Keratinocyte (primary cell): Measurements from ENCODE around the gene UCN2. TPM values are rescaled to one million over a fixed set of nuclear protein-coding genes. Genes with fewer than 3 reads are reported as not detected.

Experiments
- DNase-seq: peaks from one replicate; pipeline ENCODE4 v3.0.0-alpha.2; 2011; ENCODE audit warnings: low read depth, missing footprints, low spot score
- FAIRE-seq: peaks from 2 replicates; lab custom pipeline; 2011; peaks lifted over from hg19 to GRCh38; lab: Jason Lieb, UNC
- H2AFZ ChIP-seq: 2 replicates; pipeline ENCODE4 v1.6.0; 2012; ENCODE audit warnings: low read length, control low read depth, inconsistent platforms; ENCODE audit not compliant: control insufficient read depth
- H3K27ac ChIP-seq: 2 replicates; pipeline ENCODE4 v1.5.1; 2011; ENCODE audit warnings: low read length; ENCODE audit not compliant: control insufficient read depth, insufficient read depth
- H3K27me3 ChIP-seq: 3 replicates; pipeline ENCODE4 v1.6.0; 2011; ENCODE audit warnings: low read length; ENCODE audit not compliant: control insufficient read depth, insufficient read depth; ENCODE audit errors: extremely low read depth
- H3K36me3 ChIP-seq, 2 experiments: 2 replicates in 1 of 2; 3 replicates in 1 of 2; pipeline ENCODE4 v1.5.1; 2011; ENCODE audit warnings: low read length in 2 of 2, mild to moderate bottlenecking in 1 of 2; ENCODE audit not compliant: control insufficient read depth in 2 of 2, insufficient read depth in 2 of 2; ENCODE audit errors: extremely low read depth in 1 of 2
- H3K4me1 ChIP-seq: 3 replicates; pipeline ENCODE4 v1.5.1; 2011; ENCODE audit warnings: low read length; ENCODE audit not compliant: control insufficient read depth, insufficient read depth; ENCODE audit errors: extremely low read depth
- H3K4me2 ChIP-seq: 3 replicates; pipeline ENCODE4 v1.6.0; 2011; ENCODE audit warnings: low read depth, low read length; ENCODE audit not compliant: control insufficient read depth, insufficient read depth; ENCODE audit errors: extremely low read depth
- H3K4me3 ChIP-seq, 3 experiments: fragments of 200-600 bp in 1 of 3; sonication (generic) in 1 of 3; 2 replicates in 2 of 3; 3 replicates in 1 of 3; pipeline ENCODE4 v1.5.1; 2011 to 2016; ENCODE audit warnings: low read length in 3 of 3, mild to moderate bottlenecking in 3 of 3, control low read depth in 2 of 3, inconsistent platforms in 1 of 3, low read depth in 1 of 3, mixed read lengths in 1 of 3, mixed run types in 1 of 3, moderate library complexity in 1 of 3; ENCODE audit not compliant: control insufficient read depth in 2 of 3, insufficient read depth in 2 of 3; ENCODE audit errors: extremely low read depth in 1 of 3
- H3K79me2 ChIP-seq: 2 replicates; pipeline ENCODE4 v1.6.0; 2012; ENCODE audit warnings: low read length; ENCODE audit not compliant: control insufficient read depth, insufficient read depth
- H3K9ac ChIP-seq: 3 replicates; pipeline ENCODE4 v1.6.0; 2011; ENCODE audit warnings: low read length; ENCODE audit not compliant: control insufficient read depth, insufficient read depth; ENCODE audit errors: extremely low read depth
- H3K9me1 ChIP-seq: 3 replicates; pipeline ENCODE4 v1.6.0; 2011; ENCODE audit warnings: low read length; ENCODE audit not compliant: control insufficient read depth, insufficient read depth; ENCODE audit errors: extremely low read depth
- H3K9me3 ChIP-seq: 2 replicates; pipeline ENCODE4 v1.5.1; 2012; ENCODE audit warnings: low read depth, low read length; ENCODE audit not compliant: control insufficient read depth
- H4K20me1 ChIP-seq: 3 replicates; pipeline ENCODE4 v1.6.0; 2011; ENCODE audit warnings: low read length; ENCODE audit not compliant: control insufficient read depth, insufficient read depth; ENCODE audit errors: extremely low read depth
- EZH2 ChIP-seq: IDR thresholded peaks from one replicate; pipeline ENCODE4 v1.6.1; 2012; ENCODE audit warnings: inconsistent platforms, mild to moderate bottlenecking, low read length, moderate library complexity
- dilution Hi-C: fragments of 300-500 bp; cut with MboI; formaldehyde crosslinking; loops from one replicate; pipeline ENCODE4 v1.7.0; 2020; ENCODE audit warnings: low sequenced_read_pairs; ENCODE audit not compliant: extremely low pct_ligation_motif_present
- polyA plus RNA-seq, 5 experiments: library from polyadenylated mRNA; depleted of rRNA in 3 of 5; stranded (reverse) in 3 of 5; stranded (forward) in 1 of 5; unstranded in 1 of 5; fragments of >200 nt; gene quantifications; 1 replicate in 1 of 5; 2 replicates in 3 of 5; 3 replicates in 1 of 5; pipeline versions ENCODE4 v1.2.1 to v1.2.3, GENCODE V29; 2011 to 2012; ENCODE audit warnings: missing spikeins in 2 of 5, low read depth in 1 of 5, low replicate concordance in 1 of 5
- TF ChIP-seq, protein P1 (sequence below), 3 experiments: IDR thresholded peaks in 1 of 3; conservative IDR thresholded peaks in 1 of 3; optimal IDR thresholded peaks in 1 of 3; 2 replicates in 2 of 3; 3 replicates in 1 of 3; pipeline versions ENCODE3 to v1.5.1; 2011; ENCODE audit warnings: low read length in 3 of 3, mild to moderate bottlenecking in 3 of 3, moderate library complexity in 2 of 3, control low read depth in 1 of 3, inconsistent platforms in 1 of 3; ENCODE audit not compliant: insufficient read depth in 2 of 3; ENCODE audit errors: extremely low read depth in 1 of 3

UCN2 gene
- polyA plus RNA-seq, 1 donor (not counting 4 experiments of a cell fraction or from before 2014, with no cell fraction given) = 5.7 TPM

DNA sequence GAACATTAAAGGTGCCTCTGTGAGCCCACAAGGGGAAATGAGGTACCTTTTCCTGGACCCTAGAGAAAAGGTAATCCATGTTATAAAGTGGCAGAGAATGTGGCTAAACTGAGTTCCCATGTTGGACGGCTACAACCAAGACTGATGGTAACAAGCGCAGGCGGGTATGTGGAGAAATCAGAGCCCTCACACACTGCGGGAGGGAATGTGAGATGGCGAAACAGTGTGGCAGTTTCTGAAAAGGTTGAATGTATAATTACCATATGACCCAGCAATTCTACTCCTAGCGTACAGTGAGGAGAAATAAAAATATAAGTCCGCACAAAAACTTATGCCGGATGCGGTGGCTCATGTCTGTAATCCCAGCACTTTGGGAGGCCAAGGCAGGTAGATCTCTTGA lies 35.5 kb downstream of the UCN2 start:
- Histone ChIP-seq H3K9me1 (no peaks in the 10 kb centered on the region), H3K27me3 (no peaks in the 10 kb centered on the region), H3K27ac (no peak overlapping the region), H3K4me2 (no peak overlapping the region), H3K36me3 (peaks cover 16 to 21% of the 10 kb centered on the region in 2 experiments), H3K79me2 (no peaks in the 10 kb centered on the region), H3K4me3 (no peak overlapping the region), H3K4me1 (no peaks in the 10 kb centered on the region), H3K9ac (no peak overlapping the region), H2AFZ (no peak overlapping the region), H4K20me1 (no peaks in the 10 kb centered on the region), H3K9me3 (no peaks in the 10 kb centered on the region)
- DNase-seq = no peak
- TF ChIP-seq, protein P1, sequence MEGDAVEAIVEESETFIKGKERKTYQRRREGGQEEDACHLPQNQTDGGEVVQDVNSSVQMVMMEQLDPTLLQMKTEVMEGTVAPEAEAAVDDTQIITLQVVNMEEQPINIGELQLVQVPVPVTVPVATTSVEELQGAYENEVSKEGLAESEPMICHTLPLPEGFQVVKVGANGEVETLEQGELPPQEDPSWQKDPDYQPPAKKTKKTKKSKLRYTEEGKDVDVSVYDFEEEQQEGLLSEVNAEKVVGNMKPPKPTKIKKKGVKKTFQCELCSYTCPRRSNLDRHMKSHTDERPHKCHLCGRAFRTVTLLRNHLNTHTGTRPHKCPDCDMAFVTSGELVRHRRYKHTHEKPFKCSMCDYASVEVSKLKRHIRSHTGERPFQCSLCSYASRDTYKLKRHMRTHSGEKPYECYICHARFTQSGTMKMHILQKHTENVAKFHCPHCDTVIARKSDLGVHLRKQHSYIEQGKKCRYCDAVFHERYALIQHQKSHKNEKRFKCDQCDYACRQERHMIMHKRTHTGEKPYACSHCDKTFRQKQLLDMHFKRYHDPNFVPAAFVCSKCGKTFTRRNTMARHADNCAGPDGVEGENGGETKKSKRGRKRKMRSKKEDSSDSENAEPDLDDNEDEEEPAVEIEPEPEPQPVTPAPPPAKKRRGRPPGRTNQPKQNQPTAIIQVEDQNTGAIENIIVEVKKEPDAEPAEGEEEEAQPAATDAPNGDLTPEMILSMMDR (optimal IDR thresholded peaks at IDR 0.05 in 1 of 3, IDR thresholded peaks at IDR 0.05 in 1 of 3, conservative IDR thresholded peaks at IDR 0.05 in 1 of 3; ENCODE audit: extremely low read depth in 1 of 3, insufficient read depth in 2 of 3, low read length in 3 of 3) = no peak
- TF ChIP-seq EZH2 = no peak
- FAIRE-seq = no peak
- dilution Hi-C loops = no loop called here

DNA sequence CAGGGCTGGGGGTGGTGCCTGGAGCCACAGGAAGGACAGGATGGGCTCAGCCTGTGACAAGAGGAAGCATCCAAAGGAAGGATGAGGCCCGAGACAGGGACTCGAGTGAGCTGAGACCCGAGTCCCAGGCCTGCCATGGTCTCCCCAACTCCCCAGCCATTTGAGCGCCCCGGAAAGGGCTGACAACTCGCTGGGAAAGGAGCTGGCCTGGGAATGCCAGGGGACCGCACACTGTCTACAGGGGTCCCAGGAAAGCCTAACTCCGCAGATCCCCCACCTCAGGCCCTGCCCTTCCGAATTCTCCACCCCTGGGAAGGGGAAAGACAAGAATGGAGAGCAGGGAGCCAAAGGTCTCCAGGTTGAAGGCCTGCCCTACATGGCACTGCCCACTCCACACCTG lies 38.6 kb downstream of the UCN2 start:
- Histone ChIP-seq H3K36me3 (peaks cover 19 to 20% of the 10 kb centered on the region in 2 experiments), H3K4me3 (no peak overlapping the region), H3K4me1 (no peaks in the 10 kb centered on the region), H3K27me3 (no peaks in the 10 kb centered on the region), H3K27ac (no peak overlapping the region), H3K9me1 (no peaks in the 10 kb centered on the region), H3K79me2 (no peaks in the 10 kb centered on the region), H3K9me3 (no peaks in the 10 kb centered on the region), H2AFZ (no peak overlapping the region), H3K4me2 (no peak overlapping the region), H4K20me1 (no peaks in the 10 kb centered on the region), H3K9ac (no peak overlapping the region)
- FAIRE-seq = no peak
- dilution Hi-C loops = no loop called here
- TF ChIP-seq EZH2 = no peak
- TF ChIP-seq, protein P1 (optimal IDR thresholded peaks at IDR 0.05 in 1 of 3, IDR thresholded peaks at IDR 0.05 in 1 of 3, conservative IDR thresholded peaks at IDR 0.05 in 1 of 3; ENCODE audit: extremely low read depth in 1 of 3, insufficient read depth in 2 of 3, low read length in 3 of 3) = no peak
- DNase-seq = no peak
